ENCODE measurements around the gene CBY3.

DNA sequence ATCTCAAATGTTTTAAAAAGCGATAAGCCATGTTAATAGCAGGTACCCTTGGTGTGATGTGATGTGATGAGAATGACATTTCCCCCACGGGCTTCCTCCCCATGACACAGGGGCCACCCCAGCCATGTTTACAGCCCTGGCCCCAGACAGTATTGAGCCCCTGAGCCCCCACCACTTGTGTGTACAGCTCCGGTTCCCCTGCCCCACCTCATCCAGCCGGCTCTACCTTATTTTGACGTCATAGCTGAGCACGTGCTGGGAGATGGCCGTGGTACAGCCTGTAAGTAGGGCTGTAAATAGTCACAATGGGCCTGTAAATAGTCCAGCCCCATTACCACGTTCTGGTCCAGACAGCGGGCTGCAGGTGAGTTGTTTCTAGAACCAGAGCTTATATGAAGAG, 32.4 kb downstream of the CBY3 start:
- TF ChIP-seq ZFP37 (tag by site-specific recombination; IDR thresholded peaks at IDR 0.05) (no peak), ZNF544 (tag by site-specific recombination; IDR thresholded peaks at IDR 0.05) (no peak), ZNF341 (tag by site-specific recombination; IDR thresholded peaks at IDR 0.05; ENCODE audit: low read depth) (no peak), ZNF558 (tag by site-specific recombination; IDR thresholded peaks at IDR 0.05) (no peak), ZBTB21 (tag by site-specific recombination; IDR thresholded peaks at IDR 0.05) (no peak)
- TF ChIP-seq, protein P1, sequence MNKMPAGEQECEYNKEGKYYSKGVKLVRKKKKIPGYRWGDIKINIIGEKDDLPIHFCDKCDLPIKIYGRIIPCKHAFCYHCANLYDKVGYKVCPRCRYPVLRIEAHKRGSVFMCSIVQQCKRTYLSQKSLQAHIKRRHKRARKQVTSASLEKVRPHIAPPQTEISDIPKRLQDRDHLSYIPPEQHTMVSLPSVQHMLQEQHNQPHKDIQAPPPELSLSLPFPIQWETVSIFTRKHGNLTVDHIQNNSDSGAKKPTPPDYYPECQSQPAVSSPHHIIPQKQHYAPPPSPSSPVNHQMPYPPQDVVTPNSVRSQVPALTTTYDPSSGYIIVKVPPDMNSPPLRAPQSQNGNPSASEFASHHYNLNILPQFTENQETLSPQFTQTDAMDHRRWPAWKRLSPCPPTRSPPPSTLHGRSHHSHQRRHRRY (tag by site-specific recombination; IDR thresholded peaks at IDR 0.05), result no peak
- TF ChIP-seq, protein P2, sequence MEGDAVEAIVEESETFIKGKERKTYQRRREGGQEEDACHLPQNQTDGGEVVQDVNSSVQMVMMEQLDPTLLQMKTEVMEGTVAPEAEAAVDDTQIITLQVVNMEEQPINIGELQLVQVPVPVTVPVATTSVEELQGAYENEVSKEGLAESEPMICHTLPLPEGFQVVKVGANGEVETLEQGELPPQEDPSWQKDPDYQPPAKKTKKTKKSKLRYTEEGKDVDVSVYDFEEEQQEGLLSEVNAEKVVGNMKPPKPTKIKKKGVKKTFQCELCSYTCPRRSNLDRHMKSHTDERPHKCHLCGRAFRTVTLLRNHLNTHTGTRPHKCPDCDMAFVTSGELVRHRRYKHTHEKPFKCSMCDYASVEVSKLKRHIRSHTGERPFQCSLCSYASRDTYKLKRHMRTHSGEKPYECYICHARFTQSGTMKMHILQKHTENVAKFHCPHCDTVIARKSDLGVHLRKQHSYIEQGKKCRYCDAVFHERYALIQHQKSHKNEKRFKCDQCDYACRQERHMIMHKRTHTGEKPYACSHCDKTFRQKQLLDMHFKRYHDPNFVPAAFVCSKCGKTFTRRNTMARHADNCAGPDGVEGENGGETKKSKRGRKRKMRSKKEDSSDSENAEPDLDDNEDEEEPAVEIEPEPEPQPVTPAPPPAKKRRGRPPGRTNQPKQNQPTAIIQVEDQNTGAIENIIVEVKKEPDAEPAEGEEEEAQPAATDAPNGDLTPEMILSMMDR (tag by site-specific recombination; IDR thresholded peaks at IDR 0.05), result no peak
- TF ChIP-seq, protein P3, sequence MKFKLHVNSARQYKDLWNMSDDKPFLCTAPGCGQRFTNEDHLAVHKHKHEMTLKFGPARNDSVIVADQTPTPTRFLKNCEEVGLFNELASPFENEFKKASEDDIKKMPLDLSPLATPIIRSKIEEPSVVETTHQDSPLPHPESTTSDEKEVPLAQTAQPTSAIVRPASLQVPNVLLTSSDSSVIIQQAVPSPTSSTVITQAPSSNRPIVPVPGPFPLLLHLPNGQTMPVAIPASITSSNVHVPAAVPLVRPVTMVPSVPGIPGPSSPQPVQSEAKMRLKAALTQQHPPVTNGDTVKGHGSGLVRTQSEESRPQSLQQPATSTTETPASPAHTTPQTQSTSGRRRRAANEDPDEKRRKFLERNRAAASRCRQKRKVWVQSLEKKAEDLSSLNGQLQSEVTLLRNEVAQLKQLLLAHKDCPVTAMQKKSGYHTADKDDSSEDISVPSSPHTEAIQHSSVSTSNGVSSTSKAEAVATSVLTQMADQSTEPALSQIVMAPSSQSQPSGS (tag by site-specific recombination; IDR thresholded peaks at IDR 0.05; ENCODE audit: low read depth), result no peak
